ENCODE results near the gene TRMU.

TRMU gene

GRCh38 chr22:46336119-46337078, 885 bp downstream of the TRMU start:
- DNase-seq (ENCODE audit: low read depth in 2 of 2): no peak

- no peak for DNase-seq (ENCODE audit: low read depth in 2 of 2)
Observed at GRCh38 chr22:46337870-46338269, 2.4 kb downstream of the TRMU start.

GRCh38 chr22:46338636-46339035, 3.1 kb downstream of the TRMU start:
- DNase-seq (ENCODE audit: low read depth in 2 of 2): no peak

GRCh38 chr22:46339956-46340355, 4.4 kb downstream of the TRMU start:
- no peak for DNase-seq (ENCODE audit: low read depth in 2 of 2)

- no peak for DNase-seq (ENCODE audit: low read depth in 2 of 2)
Observed at GRCh38 chr22:46340676-46341075, 5.2 kb downstream of the TRMU start.

GRCh38 chr22:46346680-46347405, 11.3 kb downstream of the TRMU start:
- DNase-seq (ENCODE audit: low read depth in 2 of 2): no peak

- DNase-seq (ENCODE audit: low read depth in 2 of 2): no peak
Observed at GRCh38 chr22:46347646-46348045, 12.1 kb downstream of the TRMU start.

GRCh38 chr22:46348099-46348695, 12.7 kb downstream of the TRMU start:
- DNase-seq (ENCODE audit: low read depth in 2 of 2): no peak

- no peak for DNase-seq (ENCODE audit: low read depth in 2 of 2)
Observed at GRCh38 chr22:46349238-46349637, 13.7 kb downstream of the TRMU start.

- DNase-seq (ENCODE audit: low read depth in 2 of 2): no peak
Observed at GRCh38 chr22:46349681-46350080, 14.2 kb downstream of the TRMU start.

GRCh38 chr22:46350121-46350520, 14.6 kb downstream of the TRMU start:
- DNase-seq (ENCODE audit: low read depth in 2 of 2): no peak

GRCh38 chr22:46350646-46351045, 15.1 kb downstream of the TRMU start:
- no peak for DNase-seq (ENCODE audit: low read depth in 2 of 2)

GRCh38 chr22:46351131-46351735, 15.7 kb downstream of the TRMU start:
- DNase-seq (ENCODE audit: low read depth in 2 of 2): no peak

- no peak for DNase-seq (ENCODE audit: low read depth in 2 of 2)
Observed at GRCh38 chr22:46351767-46352166, 16.3 kb downstream of the TRMU start.

- DNase-seq (ENCODE audit: low read depth in 2 of 2): no peak
Observed at GRCh38 chr22:46352276-46352675, 16.8 kb downstream of the TRMU start.

GRCh38 chr22:46352691-46353386, 17.3 kb downstream of the TRMU start:
- no peak for DNase-seq (ENCODE audit: low read depth in 2 of 2)

GRCh38 chr22:46353483-46354105, 18.1 kb downstream of the TRMU start:
- no peak for DNase-seq (ENCODE audit: low read depth in 2 of 2)

GRCh38 chr22:46354176-46354992, 18.9 kb downstream of the TRMU start:
- no peak for DNase-seq (ENCODE audit: low read depth in 2 of 2)

- no peak for DNase-seq (ENCODE audit: low read depth in 2 of 2)
Observed at GRCh38 chr22:46354993-46355305, 19.4 kb downstream of the TRMU start.

GRCh38 chr22:46355369-46355995, 20.0 kb downstream of the TRMU start:
- DNase-seq (ENCODE audit: low read depth in 2 of 2): peak; percentile 49 to 52
